ENCODE results near the gene RTN1.

Gene RTN1

DNA sequence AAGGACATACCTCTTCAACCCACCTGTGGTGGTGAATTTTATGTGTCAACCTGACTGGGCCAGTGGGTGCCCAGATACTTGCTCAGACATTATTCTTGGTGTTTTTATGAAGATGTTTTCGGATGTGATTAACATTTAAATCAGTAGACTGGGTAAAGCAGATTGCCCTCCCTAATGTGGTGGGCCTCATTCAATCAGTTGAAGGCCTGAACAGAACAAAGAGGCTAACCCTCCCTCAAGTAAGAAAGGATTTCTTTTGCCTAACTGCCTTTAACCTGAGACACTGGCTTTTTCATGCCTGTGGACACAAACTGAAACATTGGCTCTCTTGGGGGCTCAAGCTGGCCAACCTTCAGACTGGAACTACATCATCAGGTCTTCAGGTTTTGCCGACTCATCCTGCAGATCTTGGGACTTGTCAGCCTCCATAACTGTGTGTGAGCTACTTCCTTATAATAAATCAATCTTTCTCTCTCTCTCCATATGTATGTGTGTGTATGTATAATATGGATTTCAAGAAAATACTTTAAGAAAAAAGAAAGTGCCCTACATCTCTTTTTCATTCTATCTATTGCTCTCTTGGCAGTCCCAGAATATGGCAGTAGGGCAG, 39.4 kb downstream of the RTN1 start:
- Mint-ChIP-seq H3K36me3 (no peaks in the 10 kb centered on the region), H3K4me1 (ENCODE audit: low read depth) (no peaks in the 10 kb centered on the region), H3K4me3 (no peak overlapping the region), H3K27ac (no peak overlapping the region), H3K9me3 (ENCODE audit: low read depth) (no peaks in the 10 kb centered on the region), H3K27me3 (peaks cover 25% of the 10 kb centered on the region)

DNA sequence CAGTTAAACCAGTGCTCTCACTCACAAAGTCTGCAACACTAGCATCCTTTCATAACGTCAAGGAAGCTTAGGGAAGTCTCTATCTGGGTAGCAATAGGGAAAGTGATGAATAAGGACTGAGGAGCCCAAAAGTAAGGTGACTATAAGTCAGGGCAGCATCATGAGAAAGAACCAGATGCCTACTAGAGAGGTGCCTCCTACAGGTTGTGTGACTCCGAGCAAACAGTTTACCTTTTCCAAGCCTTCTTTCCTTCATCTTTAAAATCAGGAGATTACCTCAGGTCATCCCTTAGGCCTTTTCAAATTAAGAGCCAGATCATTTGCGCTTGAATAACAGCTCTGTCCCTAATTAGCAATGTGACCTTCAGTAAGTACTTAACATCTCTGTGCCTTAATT, 40.2 kb downstream of the RTN1 start:
- H3K36me3 Mint-ChIP-seq: no peaks in the 10 kb centered on the region

DNA sequence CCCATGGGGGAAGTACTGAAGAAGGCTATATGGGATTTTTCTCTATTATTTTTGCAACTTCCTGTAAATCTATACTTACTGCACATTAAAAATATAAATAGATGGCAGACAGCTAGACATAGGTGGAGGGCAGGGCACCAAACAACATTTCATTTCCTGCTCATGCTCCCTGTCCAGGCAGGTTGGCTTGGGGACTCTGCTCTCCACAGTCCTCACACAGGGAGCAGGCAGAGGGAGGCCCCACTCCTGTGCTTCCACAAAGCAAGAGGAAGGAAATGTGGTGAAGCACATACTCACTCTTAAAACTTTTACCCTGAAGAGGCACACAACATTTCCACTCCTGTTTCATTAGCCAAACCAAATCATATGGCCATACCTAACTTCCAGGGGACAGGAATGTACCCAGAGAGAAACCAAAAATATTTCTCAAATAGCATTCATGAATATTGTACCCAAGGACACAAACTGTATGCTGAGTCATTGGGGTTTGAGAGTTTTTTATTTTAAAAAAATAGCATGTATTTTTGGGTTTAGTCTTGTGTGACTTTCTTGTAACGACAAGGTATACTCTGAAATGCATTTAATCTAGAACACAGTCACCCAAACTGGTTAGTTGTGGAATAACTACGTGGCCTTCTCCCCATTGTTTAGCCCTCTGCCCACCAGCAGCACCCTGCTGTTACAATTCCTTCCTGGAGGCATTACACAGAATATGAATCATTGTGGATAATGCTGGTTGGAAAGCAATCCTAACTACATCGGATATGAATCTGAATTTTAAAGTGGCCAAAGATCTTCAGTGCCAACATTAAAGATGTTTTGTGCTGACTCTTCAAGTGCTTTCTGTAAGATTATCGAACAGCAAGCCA, 40.9 kb downstream of the RTN1 start:
- peaks cover 19% of the 10 kb centered on the region for H3K27me3 Mint-ChIP-seq

More for the DNA sequence above, 40.2 kb downstream of the RTN1 start:
- no peak overlapping the region for H3K27ac Mint-ChIP-seq
- H3K4me1 Mint-ChIP-seq (ENCODE audit: low read depth): no peaks in the 10 kb centered on the region
- H3K9me3 Mint-ChIP-seq (ENCODE audit: low read depth): no peaks in the 10 kb centered on the region
- peaks cover 22% of the 10 kb centered on the region for H3K27me3 Mint-ChIP-seq
- H3K4me3 Mint-ChIP-seq: no peak overlapping the region

DNA sequence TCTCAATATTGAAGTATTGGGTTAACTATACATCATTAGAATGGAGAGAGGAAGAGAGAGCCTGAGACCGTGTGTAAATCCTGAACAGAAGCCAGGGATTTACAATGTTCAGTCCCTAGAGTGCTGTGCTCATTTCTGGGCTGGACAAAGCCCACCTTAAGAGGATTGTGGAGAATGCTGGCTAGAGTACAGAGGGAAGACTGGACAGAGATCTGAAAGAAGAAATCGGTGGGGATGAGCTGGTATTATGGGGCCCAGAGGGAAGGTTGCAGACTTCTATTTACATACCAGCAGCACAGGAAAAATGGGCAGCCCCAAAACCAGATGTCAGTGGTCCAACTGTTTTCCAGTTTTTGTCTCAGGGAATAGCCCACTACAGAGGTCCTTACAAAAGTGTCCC, 42.3 kb downstream of the RTN1 start:
- Mint-ChIP-seq H3K4me1 (ENCODE audit: low read depth) (no peaks in the 10 kb centered on the region), H3K27me3 (peaks cover 19% of the 10 kb centered on the region), H3K36me3 (no peaks in the 10 kb centered on the region), H3K4me3 (no peak overlapping the region), H3K27ac (no peak overlapping the region), H3K9me3 (ENCODE audit: low read depth) (no peaks in the 10 kb centered on the region)

More for the DNA sequence above, 40.9 kb downstream of the RTN1 start:
- H3K4me3 Mint-ChIP-seq: no peak overlapping the region
- H3K27ac Mint-ChIP-seq: no peak overlapping the region
- no peaks in the 10 kb centered on the region for H3K9me3 Mint-ChIP-seq (ENCODE audit: low read depth)
- no peaks in the 10 kb centered on the region for H3K4me1 Mint-ChIP-seq (ENCODE audit: low read depth)
- H3K36me3 Mint-ChIP-seq: no peaks in the 10 kb centered on the region

DNA sequence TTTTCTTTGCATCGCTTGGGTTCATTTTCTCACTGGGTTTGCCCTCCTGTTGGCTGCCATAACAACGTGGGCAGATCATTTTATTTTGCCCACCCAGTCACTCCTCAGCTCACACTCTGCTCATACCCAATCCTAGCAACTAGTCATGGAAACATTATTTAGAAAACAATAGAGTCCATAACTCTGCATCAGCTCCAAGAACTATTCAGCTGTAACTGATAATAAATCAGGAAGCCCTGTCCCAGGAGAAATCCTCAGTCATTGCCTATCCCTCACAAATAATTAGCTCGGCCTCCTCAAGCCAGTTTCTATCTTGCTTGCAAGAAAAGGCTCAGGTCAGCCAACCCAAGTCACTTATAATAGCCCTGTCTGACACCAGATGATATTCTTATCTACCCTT, 43.2 kb downstream of the RTN1 start:
- no peak overlapping the region for H3K27ac Mint-ChIP-seq
- H3K4me3 Mint-ChIP-seq: no peak overlapping the region
- no peaks in the 10 kb centered on the region for H3K9me3 Mint-ChIP-seq (ENCODE audit: low read depth)
- H3K4me1 Mint-ChIP-seq (ENCODE audit: low read depth): no peaks in the 10 kb centered on the region
- peaks cover 19% of the 10 kb centered on the region for H3K27me3 Mint-ChIP-seq
- no peaks in the 10 kb centered on the region for H3K36me3 Mint-ChIP-seq

DNA sequence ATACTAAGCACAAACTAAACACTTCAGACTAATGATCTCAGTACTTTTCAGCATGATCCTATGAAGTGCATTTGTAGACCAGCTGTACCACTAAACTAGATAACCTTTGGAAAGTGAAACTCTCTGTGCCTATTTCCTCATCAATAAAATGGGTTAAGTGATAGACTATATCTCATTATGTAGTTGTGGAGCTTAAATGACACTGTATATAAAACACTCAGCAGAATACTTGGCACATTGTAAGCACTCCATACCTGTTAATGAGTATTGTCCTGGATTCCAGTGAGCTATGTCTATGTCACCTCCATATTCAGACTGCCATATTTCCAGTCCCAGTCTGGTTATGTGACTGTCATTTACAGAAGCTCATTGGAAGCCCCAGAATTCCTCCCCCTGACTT, 44.4 kb downstream of the RTN1 start:
- H3K36me3 Mint-ChIP-seq: no peaks in the 10 kb centered on the region
- H3K4me1 Mint-ChIP-seq (ENCODE audit: low read depth): no peaks in the 10 kb centered on the region
- no peak overlapping the region for H3K27ac Mint-ChIP-seq
- peaks cover 17% of the 10 kb centered on the region for H3K27me3 Mint-ChIP-seq
- H3K9me3 Mint-ChIP-seq (ENCODE audit: low read depth): no peaks in the 10 kb centered on the region
- H3K4me3 Mint-ChIP-seq: no peak overlapping the region

DNA sequence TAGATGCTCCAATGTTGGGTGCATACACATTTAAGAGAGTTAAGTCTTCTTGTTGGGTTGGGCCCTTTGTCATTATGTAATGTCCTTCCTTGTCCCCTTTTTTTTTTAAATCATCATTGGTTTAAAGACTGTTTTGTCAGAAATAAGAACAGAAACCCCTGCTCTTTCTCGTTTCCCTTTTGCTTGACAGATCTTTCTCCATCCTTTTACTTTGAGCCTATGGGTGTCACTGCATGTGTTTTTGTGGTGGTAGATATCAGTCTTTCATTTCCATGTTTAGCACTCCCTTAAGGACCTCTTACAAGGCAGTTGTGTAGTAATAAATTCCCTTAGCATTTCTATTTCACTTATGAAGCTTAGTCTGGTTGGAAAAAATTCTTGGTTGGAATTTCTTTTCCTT, 47.4 kb downstream of the RTN1 start:
- H3K4me1 Mint-ChIP-seq (ENCODE audit: low read depth): no peaks in the 10 kb centered on the region
- H3K27ac Mint-ChIP-seq: no peak overlapping the region
- peaks cover 9% of the 10 kb centered on the region for H3K27me3 Mint-ChIP-seq
- H3K9me3 Mint-ChIP-seq (ENCODE audit: low read depth): no peaks in the 10 kb centered on the region
- H3K36me3 Mint-ChIP-seq: no peaks in the 10 kb centered on the region
- H3K4me3 Mint-ChIP-seq: no peak overlapping the region

DNA sequence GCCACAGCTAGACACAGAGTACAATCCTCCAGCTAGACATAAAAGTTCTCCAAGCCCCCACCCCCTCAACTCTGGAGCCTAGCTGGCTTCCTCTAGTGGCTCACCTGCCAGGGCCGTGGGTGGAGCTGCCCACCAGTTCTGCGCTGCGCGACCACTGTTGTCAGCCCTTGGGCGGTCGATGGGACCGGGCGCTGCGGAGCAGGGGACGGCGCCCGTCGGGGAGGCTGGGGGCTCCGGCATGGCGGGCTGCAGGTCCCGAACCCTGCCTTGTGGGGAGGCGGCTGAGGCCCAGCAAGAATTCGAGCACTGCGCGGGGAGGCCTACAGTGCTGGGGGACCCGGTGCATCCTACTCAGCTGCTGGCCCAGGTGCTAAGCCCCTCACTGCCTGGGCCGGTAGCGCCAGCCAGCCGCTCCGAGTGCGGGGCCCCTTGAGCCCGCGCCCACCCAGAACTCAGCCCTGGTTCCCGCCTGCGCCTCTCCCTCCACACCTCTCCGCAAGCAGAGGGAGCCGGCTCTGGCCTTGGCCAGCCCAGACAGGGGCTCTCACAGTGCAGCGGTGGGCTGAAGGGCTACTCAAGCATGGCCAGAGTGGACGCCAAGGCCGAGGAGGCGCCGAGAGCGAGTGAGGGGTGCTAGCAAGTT, 51.0 kb downstream of the RTN1 start:
- H3K27me3 Mint-ChIP-seq: peaks cover 5% of the 10 kb centered on the region
- no peak overlapping the region for H3K4me3 Mint-ChIP-seq
- H3K36me3 Mint-ChIP-seq: no peaks in the 10 kb centered on the region
- H3K4me1 Mint-ChIP-seq (ENCODE audit: low read depth): no peaks in the 10 kb centered on the region
- no peaks in the 10 kb centered on the region for H3K9me3 Mint-ChIP-seq (ENCODE audit: low read depth)
- H3K27ac Mint-ChIP-seq: no peak overlapping the region

DNA sequence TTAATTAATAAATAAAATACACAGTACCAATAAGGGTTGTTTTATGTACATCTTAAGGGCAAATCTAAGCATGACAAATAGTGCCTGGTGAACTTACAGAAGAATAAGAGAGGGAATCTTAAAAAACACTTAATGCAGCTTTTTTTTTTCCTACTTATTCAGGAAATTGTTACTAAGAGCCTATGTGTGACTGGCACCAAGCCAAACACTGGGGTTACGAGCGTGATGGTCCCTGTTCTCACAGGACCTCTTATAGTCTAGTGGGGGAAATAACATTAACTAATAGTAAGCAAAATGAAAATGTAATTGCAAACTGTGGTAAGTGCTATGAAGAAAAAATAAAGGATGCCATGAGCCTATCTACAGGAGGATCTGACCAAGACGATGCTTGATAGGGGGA, 53.6 kb downstream of the RTN1 start:
- Mint-ChIP-seq H3K36me3 (no peaks in the 10 kb centered on the region), H3K27ac (no peak overlapping the region), H3K4me1 (ENCODE audit: low read depth) (no peaks in the 10 kb centered on the region), H3K27me3 (no peaks in the 10 kb centered on the region), H3K9me3 (ENCODE audit: low read depth) (no peaks in the 10 kb centered on the region), H3K4me3 (no peak overlapping the region)

DNA sequence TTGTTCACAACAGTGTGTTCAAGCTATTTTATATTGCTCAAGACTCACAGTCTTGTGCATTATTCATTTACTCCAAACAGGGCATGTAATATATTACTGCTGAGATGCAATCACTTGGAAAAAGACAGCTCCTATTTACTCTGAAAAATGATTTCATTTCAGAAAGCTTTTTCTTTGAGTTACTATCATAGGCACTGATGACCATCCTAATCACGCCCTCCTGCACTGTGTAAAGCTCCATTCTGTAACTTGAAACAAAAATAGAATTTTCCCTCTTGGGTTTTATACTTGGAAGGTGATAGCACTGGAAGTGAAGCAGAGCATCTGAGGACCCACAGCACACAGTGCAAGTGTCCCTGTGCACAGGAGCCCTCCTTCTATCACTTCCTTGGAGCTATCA, 55.6 kb downstream of the RTN1 start:
- Mint-ChIP-seq H3K4me3 (no peak overlapping the region), H3K36me3 (no peaks in the 10 kb centered on the region), H3K27ac (no peak overlapping the region), H3K4me1 (ENCODE audit: low read depth) (no peaks in the 10 kb centered on the region), H3K9me3 (ENCODE audit: low read depth) (no peaks in the 10 kb centered on the region), H3K27me3 (peaks cover 3% of the 10 kb centered on the region)

DNA sequence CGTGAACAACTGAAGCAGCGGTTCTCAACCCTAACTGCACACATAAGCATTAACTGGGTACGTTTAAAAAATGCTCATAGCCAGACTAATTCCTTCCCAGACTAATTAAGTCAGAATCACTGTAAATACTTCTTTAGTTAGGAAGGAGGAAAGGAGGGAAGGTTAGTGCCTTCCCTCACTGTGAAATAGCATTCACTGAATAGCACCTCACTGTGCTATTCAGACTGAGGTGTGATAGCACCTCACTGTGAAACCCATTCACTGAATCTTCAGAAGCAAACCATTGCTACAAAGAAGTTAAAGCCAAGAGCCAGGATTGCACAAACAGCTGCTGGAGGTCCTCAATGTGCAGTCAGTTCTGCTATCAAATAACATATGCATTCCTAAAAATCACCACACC, 58.8 kb downstream of the RTN1 start:
- H3K27ac Mint-ChIP-seq: no peak overlapping the region
- H3K36me3 Mint-ChIP-seq: no peaks in the 10 kb centered on the region
- H3K4me1 Mint-ChIP-seq (ENCODE audit: low read depth): no peaks in the 10 kb centered on the region
- no peak overlapping the region for H3K4me3 Mint-ChIP-seq
- H3K27me3 Mint-ChIP-seq: peaks cover 5% of the 10 kb centered on the region
- no peaks in the 10 kb centered on the region for H3K9me3 Mint-ChIP-seq (ENCODE audit: low read depth)

DNA sequence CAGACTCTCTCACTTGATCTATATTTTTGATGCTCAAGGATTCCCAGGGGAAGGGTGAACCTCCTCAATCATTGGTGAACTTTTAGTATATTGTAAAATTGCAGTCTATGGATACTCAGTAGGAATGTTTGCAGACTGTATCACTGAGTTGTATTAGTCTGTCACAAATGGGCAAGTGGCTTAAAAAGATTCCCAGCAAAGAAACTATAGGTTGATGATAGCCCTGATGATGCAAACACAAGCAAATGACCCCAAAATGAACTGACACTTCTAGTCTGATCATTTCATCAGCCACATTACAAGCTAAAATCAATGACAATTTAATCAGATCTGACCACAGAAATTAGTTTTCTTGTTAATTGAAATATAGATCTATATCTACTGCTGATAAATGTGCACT, 59.5 kb downstream of the RTN1 start:
- H3K4me3 Mint-ChIP-seq: no peak overlapping the region
- H3K9me3 Mint-ChIP-seq (ENCODE audit: low read depth): no peaks in the 10 kb centered on the region
- H3K27me3 Mint-ChIP-seq: peaks cover 6% of the 10 kb centered on the region
- H3K4me1 Mint-ChIP-seq (ENCODE audit: low read depth): no peaks in the 10 kb centered on the region
- H3K36me3 Mint-ChIP-seq: no peaks in the 10 kb centered on the region
- no peak overlapping the region for H3K27ac Mint-ChIP-seq

DNA sequence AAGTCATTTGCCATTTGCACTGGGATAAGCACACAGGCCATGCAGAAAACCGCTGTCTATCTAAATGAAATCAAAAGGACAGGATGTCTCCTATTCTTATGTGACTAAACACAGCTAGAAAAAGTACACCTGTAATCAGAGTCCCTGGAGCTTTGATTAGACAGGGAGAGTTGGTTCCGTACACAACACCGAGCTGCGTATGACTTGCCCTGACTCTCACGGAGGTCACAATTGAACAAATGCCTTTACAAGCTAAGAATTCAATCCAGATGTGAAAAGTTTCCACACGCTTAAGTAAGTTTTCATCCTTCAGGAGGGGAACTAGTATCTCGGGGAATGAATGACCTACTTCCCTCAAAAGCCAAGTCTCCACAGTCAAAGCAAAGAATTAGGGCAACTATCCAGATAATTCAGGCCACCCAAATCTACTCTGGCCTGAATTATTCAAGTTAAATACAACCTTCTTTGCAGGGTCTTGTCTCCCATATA, 67.5 kb downstream of the RTN1 start:
- no peak overlapping the region for H3K27ac Mint-ChIP-seq
- no peaks in the 10 kb centered on the region for H3K9me3 Mint-ChIP-seq (ENCODE audit: low read depth)
- peaks cover 7% of the 10 kb centered on the region for H3K27me3 Mint-ChIP-seq
- no peaks in the 10 kb centered on the region for H3K36me3 Mint-ChIP-seq
- H3K4me3 Mint-ChIP-seq: no peak overlapping the region
- H3K4me1 Mint-ChIP-seq (ENCODE audit: low read depth): no peaks in the 10 kb centered on the region

DNA sequence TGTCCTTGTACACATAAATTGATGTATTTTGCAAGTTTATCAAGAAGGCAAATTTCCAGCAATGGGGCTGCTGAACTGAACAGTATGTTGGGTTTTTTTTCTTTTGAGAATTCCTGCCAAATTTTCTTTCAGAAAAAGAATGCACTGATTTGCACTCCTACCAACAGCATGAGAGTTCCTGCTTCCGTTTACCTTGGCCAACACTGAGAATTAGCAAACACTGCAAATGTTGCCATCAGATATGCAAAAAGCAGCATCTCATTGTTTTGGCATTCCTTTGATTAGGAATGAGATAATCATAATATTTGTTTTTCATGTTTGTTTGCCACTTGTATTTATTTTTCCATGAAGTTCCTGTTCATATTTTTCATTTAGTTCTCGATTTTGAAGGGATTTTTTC, 82.4 kb downstream of the RTN1 start:
- Mint-ChIP-seq H3K4me3 (no peak overlapping the region), H3K9me3 (ENCODE audit: low read depth) (no peaks in the 10 kb centered on the region), H3K27me3 (peaks cover 2% of the 10 kb centered on the region), H3K27ac (no peak overlapping the region), H3K4me1 (ENCODE audit: low read depth) (no peaks in the 10 kb centered on the region), H3K36me3 (no peaks in the 10 kb centered on the region)

DNA sequence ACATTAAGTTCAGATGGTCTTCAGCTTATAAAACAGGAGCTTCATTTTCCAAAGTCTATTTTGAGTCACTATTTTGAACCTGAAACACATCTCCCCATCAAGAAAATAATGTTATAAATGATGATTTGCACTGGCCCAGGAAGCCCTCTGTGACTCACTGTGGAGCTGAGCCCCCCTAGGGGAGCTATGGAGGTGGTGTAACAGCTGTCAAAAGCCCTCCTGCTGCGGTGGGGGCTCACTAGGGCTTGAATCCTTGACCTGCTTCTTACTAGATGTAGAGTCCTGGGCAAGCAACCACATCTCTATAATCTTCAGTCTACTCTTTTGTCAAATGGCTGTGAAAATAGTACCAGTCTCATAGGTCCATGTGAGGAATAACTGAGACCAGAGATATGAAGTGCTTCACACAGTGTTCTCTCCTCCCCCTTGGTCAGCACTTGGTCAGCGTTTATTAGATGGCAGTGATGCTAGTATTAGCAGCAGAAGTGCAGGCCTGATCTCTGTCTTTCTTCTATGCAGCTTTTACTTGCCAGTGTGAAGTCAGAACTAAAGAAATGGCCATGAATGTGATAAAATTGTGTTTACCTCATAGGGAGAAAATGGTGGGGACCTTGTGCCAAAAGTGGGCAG, 83.4 kb downstream of the RTN1 start:
- no peak overlapping the region for H3K4me3 Mint-ChIP-seq
- H3K27me3 Mint-ChIP-seq: peaks cover 2% of the 10 kb centered on the region
- no peaks in the 10 kb centered on the region for H3K36me3 Mint-ChIP-seq
- H3K9me3 Mint-ChIP-seq (ENCODE audit: low read depth): no peaks in the 10 kb centered on the region
- H3K27ac Mint-ChIP-seq: no peak overlapping the region
- H3K4me1 Mint-ChIP-seq (ENCODE audit: low read depth): no peaks in the 10 kb centered on the region
